Thyroid gland (tissue), 4 donors: ENCODE measurements around the gene SMARCA4.

Experiments used
- CTCF ChIP-seq, 6 experiments: fragments of 200-600 bp in 3 of 6; fragments of 450-650 bp in 3 of 6; sonication (generic) in 3 of 6; IDR thresholded peaks; one replicate each; pipeline ENCODE4 v1.5.1; 2016 to 2019; ENCODE audit warnings: antibody characterized with exemption in 6 of 6, mild to moderate bottlenecking in 2 of 6, inconsistent platforms in 1 of 6, moderate library complexity in 1 of 6
- POLR2A ChIP-seq, 2 donors: fragments of 450-650 bp; IDR thresholded peaks; one replicate each; pipeline ENCODE4 v1.6.1; 2017; ENCODE audit warnings: antibody characterized with exemption in 2 of 2, mild to moderate bottlenecking in 2 of 2, moderate library complexity in 1 of 2

- TF ChIP-seq CTCF (IDR thresholded peaks at IDR 0.05), result no peak
- TF ChIP-seq POLR2A (IDR thresholded peaks at IDR 0.05), result no peak
Measured at GRCh38 chr19:10922638-10923014, 38.2 kb upstream of the SMARCA4 start.
